Caki2 (cell line): Measurements from ENCODE around the gene SPIN3. TPM values are rescaled to one million over a fixed set of nuclear protein-coding genes. Genes with fewer than 3 reads are reported as not detected.

Experiments
- total RNA-seq: library from RNA; depleted of rRNA; stranded (reverse); fragments of >200 nt; shearing (Covaris generic); gene quantifications from 2 replicates; pipeline ENCODE4 v1.2.3, GENCODE V29; 2014; ENCODE audit warnings: low replicate concordance; rRNA removed

Gene SPIN3
- total RNA-seq, 1 experiment from 2014 or later, result 8.1 TPM

Other genes with a start within 250 kb of the SPIN3 start
- 5.4 and 23.0 TPM in 2 replicates for gene SPIN2B, start 126.0 kb upstream of the SPIN3 start, total RNA-seq
- 0.10 TPM in 1 of 2 replicates, not detected in the other for gene SPIN2A, start 141.9 kb upstream of the SPIN3 start, total RNA-seq